Coronary artery (tissue), 2 donors: ENCODE measurements around the gene OTOR.

ENCODE experiments used
- DNase-seq: peaks from one replicate; pipeline ENCODE4 v3.0.0-alpha.2; 2017; ENCODE audit warnings: low spot score
- H3K27ac ChIP-seq, 2 donors: fragments of 200-600 bp; sonication (generic); one replicate each; pipeline ENCODE4 v1.5.1; 2016 to 2019
- H3K4me3 ChIP-seq: fragments of 200-600 bp; sonication (generic); 2 replicates; pipeline ENCODE4 v1.5.1; 2016; ENCODE audit warnings: mild to moderate bottlenecking, moderate library complexity
- TF ChIP-seq, protein P1 (sequence below): fragments of 200-600 bp; sonication (generic); IDR thresholded peaks from one replicate; pipeline ENCODE4 v1.5.1; 2019; ENCODE audit warnings: antibody characterized with exemption

The OTOR gene

GRCh38 chr20:16748308-16748900, at the start of gene OTOR:
Gene OTOR (plus strand): TSS chr20:16748358. CDS start chr20:16748402, 44 bp downstream.
- TF ChIP-seq, protein P1, sequence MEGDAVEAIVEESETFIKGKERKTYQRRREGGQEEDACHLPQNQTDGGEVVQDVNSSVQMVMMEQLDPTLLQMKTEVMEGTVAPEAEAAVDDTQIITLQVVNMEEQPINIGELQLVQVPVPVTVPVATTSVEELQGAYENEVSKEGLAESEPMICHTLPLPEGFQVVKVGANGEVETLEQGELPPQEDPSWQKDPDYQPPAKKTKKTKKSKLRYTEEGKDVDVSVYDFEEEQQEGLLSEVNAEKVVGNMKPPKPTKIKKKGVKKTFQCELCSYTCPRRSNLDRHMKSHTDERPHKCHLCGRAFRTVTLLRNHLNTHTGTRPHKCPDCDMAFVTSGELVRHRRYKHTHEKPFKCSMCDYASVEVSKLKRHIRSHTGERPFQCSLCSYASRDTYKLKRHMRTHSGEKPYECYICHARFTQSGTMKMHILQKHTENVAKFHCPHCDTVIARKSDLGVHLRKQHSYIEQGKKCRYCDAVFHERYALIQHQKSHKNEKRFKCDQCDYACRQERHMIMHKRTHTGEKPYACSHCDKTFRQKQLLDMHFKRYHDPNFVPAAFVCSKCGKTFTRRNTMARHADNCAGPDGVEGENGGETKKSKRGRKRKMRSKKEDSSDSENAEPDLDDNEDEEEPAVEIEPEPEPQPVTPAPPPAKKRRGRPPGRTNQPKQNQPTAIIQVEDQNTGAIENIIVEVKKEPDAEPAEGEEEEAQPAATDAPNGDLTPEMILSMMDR, result no peak
- no peak within 1 kb of the TSS for H3K4me3 ChIP-seq
- DNase-seq, result no peak
- no peak within 1 kb of the TSS for H3K27ac ChIP-seq

- Histone ChIP-seq H3K27ac (no peak overlapping the region), H3K4me3 (no peak overlapping the region)
- TF ChIP-seq, protein P1, result no peak
- no peak for DNase-seq
Observed at GRCh38 chr20:16699293-16699692, 48.9 kb upstream of the OTOR start.

- no peak overlapping the region for H3K27ac ChIP-seq
Observed at GRCh38 chr20:16701296-16701695, 46.9 kb upstream of the OTOR start.

DNA sequence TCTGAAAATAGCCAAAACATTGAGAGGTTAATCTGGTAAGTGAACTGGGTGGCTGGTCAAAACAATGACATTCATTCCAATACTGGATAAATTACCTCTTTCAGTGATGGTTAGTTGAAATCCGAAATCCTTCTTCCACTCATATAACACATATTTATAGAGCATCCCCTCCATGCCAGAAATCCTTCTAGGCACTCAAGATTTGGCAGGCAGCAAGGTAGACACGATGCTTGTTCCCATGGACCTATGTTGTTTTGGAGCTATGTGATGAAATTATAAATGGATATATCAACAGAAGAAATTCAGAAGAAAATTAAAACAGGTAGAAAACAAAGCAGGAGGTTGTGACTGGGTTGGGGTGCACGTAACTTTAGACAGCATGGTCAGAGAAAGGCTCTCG, 44.6 kb upstream of the OTOR start:
- TF ChIP-seq, protein P1, result no peak
- DNase-seq, result no peak
- Histone ChIP-seq H3K27ac (no peak overlapping the region), H3K4me3 (no peak overlapping the region)

More at GRCh38 chr20:16701296-16701695, 46.9 kb upstream of the OTOR start:
- H3K4me3 ChIP-seq, result no peak overlapping the region
- TF ChIP-seq, protein P1, result no peak
- no peak for DNase-seq

DNA sequence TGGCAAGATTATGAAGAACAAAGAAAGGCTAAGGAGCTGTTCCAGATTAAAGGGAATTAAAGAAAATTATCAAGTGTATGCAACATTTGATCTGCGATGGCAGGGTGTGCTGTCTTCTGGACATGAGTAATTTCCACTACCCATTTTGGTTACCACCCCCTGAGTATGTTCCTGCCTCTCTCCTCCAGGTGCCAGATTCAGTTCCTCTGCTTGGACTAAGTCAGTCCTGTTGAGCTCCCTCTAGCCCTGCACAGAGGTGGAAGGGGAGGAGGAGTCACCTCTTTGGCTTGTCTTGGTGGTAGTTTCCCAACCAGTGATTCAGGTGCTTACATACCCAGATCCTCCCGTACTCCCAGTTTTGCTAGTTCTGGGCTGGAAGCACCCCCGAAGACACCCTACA, 40.5 kb upstream of the OTOR start:
- no peak for DNase-seq
- Histone ChIP-seq H3K27ac (no peak overlapping the region), H3K4me3 (no peak overlapping the region)
- TF ChIP-seq, protein P1, result no peak

- no peak overlapping the region for H3K4me3 ChIP-seq
Observed at GRCh38 chr20:16708602-16709001, 39.6 kb upstream of the OTOR start.

GRCh38 chr20:16709017-16709416, 39.1 kb upstream of the OTOR start:
- H3K4me3 ChIP-seq, result no peak overlapping the region
- H3K27ac ChIP-seq, result no peak overlapping the region
- no peak for DNase-seq
- TF ChIP-seq, protein P1, result no peak

More at GRCh38 chr20:16708602-16709001, 39.6 kb upstream of the OTOR start:
- DNase-seq, result no peak
- no peak overlapping the region for H3K27ac ChIP-seq
- TF ChIP-seq, protein P1, result no peak
